ENCODE data around the gene SGPP2.

SGPP2 gene

DNA sequence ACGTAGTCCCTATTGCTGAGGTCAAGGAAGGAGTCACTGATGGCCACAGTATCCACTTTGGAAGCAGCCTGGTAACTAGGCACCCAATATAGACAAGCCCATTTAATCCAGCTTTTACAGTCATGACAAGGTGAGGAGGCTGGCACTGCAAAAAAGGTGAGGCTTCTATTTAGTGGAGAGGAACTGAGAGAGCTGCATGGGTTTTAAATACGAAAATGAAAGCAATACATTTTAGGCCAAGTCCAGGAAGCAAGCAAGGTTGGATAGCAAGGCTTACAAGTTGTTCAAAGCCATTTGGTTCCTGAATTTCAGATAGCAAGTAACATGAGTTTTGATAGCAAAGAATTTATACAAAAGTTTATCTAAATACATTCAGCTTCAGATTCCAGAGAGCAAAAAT, 80.4 kb downstream of the SGPP2 start:
- H3K27me3 Mint-ChIP-seq = no peaks in the 10 kb centered on the region
- peak overlapping the region; percentile 41 for H3K4me3 Mint-ChIP-seq
- ATAC-seq (ENCODE audit: low read depth) (peak; percentile 88), DNase-seq (ENCODE audit: low spot score in 2 of 2) (no peak)
- peaks cover 11% of the 10 kb centered on the region for H3K4me1 Mint-ChIP-seq
- peaks cover 12% of the 10 kb centered on the region for H3K36me3 Mint-ChIP-seq
- H3K27ac Mint-ChIP-seq = peak overlapping the region; percentile 55
- H3K9me3 Mint-ChIP-seq = peaks cover 3% of the 10 kb centered on the region

DNA sequence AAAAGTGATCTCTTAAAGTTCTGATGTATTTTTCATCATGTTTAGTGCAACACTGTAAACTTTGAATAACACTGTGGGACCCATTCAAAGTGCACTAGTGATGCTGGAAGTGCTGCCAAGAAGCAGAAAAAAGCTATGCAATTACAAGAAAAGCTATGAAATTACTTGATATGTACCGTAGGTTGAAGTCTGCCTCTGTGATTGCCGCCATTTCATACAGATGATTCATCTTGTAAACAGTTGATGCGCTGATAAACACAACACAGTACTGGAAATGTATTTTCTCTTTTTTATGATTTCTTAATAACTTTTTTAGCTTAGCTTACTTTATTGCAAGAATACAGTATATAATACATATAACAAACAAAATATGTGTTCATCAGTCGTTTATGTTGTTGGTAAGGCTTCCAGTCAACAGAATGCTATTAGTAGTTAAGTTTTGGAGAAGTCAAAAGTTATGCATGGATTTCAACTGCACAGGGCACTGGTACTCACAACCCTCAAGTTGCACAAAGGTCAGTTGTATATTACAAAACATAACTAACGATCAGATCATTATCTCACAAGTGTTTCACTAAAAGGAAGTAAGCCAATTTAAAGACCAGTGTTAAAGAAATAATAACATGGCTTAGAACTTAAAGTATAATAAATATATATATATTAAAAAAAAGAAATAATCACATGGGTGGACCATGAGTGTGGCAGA, 82.0 kb downstream of the SGPP2 start:
- peaks cover 9% of the 10 kb centered on the region for H3K36me3 Mint-ChIP-seq
- H3K27me3 Mint-ChIP-seq = no peaks in the 10 kb centered on the region
- peaks cover 11% of the 10 kb centered on the region for H3K4me1 Mint-ChIP-seq
- DNase-seq (ENCODE audit: low spot score in 2 of 2) = no peak
- ATAC-seq (ENCODE audit: low read depth) = no peak
- no peak overlapping the region for H3K4me3 Mint-ChIP-seq
- peaks cover 3% of the 10 kb centered on the region for H3K9me3 Mint-ChIP-seq
- H3K27ac Mint-ChIP-seq = no peak overlapping the region

DNA sequence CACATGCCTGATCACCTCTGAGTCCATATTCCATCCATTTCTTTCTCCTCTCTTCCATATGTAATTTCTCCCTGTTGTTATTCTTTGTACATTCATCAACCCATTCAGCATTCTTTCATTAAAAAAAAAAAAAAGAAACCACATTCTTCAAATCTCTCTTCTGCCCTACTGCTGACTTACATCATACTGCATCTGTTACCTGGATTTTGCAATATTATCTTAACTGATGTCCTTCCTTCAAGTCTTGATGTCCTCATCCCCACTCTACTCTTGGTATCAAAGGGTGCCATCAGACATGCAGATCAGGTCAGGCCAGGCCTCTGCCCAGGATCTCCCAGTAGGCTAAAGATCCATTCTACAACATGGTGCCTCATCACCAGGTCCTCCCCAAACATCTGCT, 90.6 kb downstream of the SGPP2 start:
- Mint-ChIP-seq H3K27ac (no peak overlapping the region), H3K27me3 (peaks cover 2% of the 10 kb centered on the region), H3K36me3 (peaks cover 15% of the 10 kb centered on the region), H3K4me3 (no peak overlapping the region), H3K9me3 (peaks cover 6% of the 10 kb centered on the region), H3K4me1 (no peaks in the 10 kb centered on the region)
- ATAC-seq (ENCODE audit: low read depth) (no peak), DNase-seq (ENCODE audit: low spot score in 2 of 2) (no peak)

DNA sequence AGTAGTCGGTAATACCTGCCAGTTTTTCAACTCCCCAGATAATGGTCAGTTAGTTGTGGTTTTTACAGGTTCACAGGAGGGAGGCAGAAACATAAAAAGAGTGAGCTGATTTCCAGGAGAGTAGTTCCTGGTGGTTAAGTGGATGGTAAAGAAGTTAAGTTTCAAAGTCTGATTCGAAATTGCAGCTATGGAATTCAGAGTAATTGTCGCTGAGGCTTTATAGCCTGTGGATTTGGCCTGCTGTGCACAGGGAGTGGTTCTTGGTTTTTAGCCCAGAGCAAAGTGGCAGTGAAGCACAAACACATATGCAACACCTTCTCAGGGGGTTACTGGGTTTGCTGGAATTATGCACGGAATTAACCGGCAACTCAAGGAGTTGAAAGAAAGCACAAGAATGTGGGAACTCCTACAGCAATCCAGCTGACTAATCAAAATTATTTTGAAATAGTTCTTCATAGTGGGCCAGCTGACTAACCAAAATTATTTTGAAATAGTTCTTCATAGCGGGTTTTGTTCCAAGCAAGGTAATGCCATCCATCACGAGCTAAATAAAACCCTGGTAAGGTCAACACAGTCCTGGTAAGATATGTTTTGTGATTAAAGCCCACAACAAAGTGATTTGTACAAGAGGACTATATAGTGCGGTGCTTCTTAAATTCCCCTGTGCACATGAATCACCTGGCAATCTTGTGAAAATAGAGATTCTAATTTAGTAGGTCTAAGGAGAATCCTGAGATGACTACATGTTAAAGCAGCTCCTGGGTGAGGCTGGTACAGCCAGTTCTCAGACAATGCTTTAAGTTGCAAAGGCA, 94.4 kb downstream of the SGPP2 start:
- DNase-seq (ENCODE audit: low spot score in 2 of 2) (no peak), ATAC-seq (ENCODE audit: low read depth) (no peak)
- H3K27me3 Mint-ChIP-seq = peaks cover 2% of the 10 kb centered on the region
- peaks cover 7% of the 10 kb centered on the region for H3K36me3 Mint-ChIP-seq
- H3K27ac Mint-ChIP-seq = no peak overlapping the region
- H3K4me3 Mint-ChIP-seq = no peak overlapping the region
- no peaks in the 10 kb centered on the region for H3K4me1 Mint-ChIP-seq
- H3K9me3 Mint-ChIP-seq = peaks cover 3% of the 10 kb centered on the region

DNA sequence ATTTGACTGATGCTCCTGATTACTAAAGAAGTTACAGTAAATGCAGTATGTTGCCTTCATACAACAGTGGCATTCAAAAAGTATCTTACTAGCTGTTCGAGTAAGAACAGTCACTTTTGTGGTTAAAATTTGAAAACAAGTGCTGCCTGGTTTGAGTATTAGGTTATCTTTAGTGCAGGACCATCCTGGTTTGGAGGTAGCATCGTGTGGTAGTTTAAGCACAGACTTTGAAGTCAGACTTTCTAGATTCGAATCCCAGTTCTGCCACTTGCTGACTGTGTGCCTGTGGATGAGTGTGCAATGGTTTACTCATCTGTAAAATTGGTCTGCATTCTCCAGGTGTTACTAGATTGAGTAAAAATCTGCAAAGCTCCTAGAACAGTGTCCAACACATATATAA, 96.8 kb downstream of the SGPP2 start:
- H3K27ac Mint-ChIP-seq = no peak overlapping the region
- DNase-seq (ENCODE audit: low spot score in 2 of 2) = no peak
- H3K9me3 Mint-ChIP-seq = peaks cover 3% of the 10 kb centered on the region
- peaks cover 2% of the 10 kb centered on the region for H3K27me3 Mint-ChIP-seq
- ATAC-seq (ENCODE audit: low read depth) = no peak
- H3K36me3 Mint-ChIP-seq = peaks cover 14% of the 10 kb centered on the region
- no peak overlapping the region for H3K4me3 Mint-ChIP-seq
- H3K4me1 Mint-ChIP-seq = no peaks in the 10 kb centered on the region

DNA sequence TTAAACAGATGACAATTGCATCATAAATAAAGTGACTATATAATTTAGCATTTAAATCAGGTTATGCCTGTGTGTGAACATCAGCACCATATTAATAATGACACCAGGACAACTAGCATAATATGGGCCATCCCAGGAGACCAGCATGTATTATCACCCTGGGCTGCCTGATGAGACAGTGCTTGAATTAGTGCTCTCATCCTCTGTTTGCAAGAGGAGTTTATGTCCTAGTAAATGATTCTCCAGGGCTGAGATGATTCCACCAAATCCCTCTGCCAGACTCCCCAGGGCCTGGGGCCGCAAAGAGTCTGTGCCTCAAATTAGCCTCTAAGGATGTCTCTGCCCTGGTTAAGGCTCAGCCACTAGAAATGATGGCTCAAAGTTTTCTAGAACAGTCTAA, 97.7 kb downstream of the SGPP2 start:
- DNase-seq (ENCODE audit: low spot score in 2 of 2) = no peak
- no peak overlapping the region for H3K4me3 Mint-ChIP-seq
- peaks cover 15% of the 10 kb centered on the region for H3K36me3 Mint-ChIP-seq
- ATAC-seq (ENCODE audit: low read depth) = no peak
- H3K4me1 Mint-ChIP-seq = no peaks in the 10 kb centered on the region
- H3K9me3 Mint-ChIP-seq = peaks cover 3% of the 10 kb centered on the region
- H3K27ac Mint-ChIP-seq = no peak overlapping the region
- H3K27me3 Mint-ChIP-seq = peaks cover under 1% of the 10 kb centered on the region

DNA sequence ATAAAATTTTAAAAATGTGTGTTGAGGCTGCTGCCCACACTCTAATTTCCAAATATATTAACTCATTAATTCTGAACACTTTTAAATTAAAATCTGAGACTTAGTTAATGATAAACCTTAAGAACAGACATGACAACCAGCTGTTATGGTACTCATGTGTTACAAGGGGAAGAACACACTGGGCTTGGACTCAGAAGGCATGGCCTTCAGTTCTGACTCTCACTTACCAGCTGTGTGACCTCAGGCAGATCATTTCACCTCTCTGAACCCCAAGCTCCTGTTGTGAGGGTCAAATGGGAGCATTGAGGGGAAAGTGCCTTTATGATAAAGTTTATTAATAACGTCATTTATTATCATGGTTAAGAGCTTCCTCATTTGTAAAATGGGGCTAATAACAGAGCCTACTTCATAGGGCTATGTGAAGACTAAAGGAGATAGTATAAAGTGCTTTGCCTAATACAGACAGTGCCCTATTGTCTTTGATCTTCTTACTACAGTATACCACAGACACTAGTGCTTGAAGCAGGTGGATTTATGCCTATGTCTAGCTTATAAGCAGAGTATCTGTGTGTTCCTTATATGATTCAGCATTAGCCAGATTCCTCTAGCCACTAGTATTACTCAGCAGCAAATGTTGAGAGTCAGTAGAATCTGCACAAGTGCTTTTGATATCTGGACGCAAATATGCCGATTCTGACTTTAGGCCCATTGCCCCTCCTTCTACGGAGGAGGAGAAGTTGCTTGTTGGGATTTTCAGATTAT, 99.6 kb downstream of the SGPP2 start:
- H3K36me3 Mint-ChIP-seq = peaks cover 12% of the 10 kb centered on the region
- DNase-seq (ENCODE audit: low spot score in 2 of 2) (no peak), ATAC-seq (ENCODE audit: low read depth) (no peak)
- no peaks in the 10 kb centered on the region for H3K4me1 Mint-ChIP-seq
- H3K4me3 Mint-ChIP-seq = no peak overlapping the region
- no peaks in the 10 kb centered on the region for H3K27me3 Mint-ChIP-seq
- peaks cover 3% of the 10 kb centered on the region for H3K9me3 Mint-ChIP-seq
- no peak overlapping the region for H3K27ac Mint-ChIP-seq

DNA sequence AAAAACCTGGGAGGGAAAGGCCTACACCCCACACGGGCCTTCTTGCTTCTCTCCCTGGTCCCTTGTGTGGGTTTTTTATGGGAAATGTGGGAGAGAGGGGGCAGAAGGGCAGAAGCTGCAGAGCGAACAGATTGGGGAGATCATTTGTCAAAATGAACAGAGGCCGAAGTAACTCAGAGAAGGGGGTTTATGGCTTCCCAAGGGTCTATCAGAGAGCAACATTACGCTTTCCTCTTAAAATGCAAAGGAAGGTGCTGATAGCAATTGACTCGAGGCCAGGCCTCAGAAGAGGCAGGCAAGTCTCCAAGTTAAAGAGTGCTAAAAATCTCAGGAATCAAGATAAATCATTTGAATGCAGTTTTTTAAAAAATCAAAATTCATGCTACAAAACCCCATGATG, 101.5 kb downstream of the SGPP2 start:
- Mint-ChIP-seq H3K4me1 (no peaks in the 10 kb centered on the region), H3K27ac (no peak overlapping the region)

DNA sequence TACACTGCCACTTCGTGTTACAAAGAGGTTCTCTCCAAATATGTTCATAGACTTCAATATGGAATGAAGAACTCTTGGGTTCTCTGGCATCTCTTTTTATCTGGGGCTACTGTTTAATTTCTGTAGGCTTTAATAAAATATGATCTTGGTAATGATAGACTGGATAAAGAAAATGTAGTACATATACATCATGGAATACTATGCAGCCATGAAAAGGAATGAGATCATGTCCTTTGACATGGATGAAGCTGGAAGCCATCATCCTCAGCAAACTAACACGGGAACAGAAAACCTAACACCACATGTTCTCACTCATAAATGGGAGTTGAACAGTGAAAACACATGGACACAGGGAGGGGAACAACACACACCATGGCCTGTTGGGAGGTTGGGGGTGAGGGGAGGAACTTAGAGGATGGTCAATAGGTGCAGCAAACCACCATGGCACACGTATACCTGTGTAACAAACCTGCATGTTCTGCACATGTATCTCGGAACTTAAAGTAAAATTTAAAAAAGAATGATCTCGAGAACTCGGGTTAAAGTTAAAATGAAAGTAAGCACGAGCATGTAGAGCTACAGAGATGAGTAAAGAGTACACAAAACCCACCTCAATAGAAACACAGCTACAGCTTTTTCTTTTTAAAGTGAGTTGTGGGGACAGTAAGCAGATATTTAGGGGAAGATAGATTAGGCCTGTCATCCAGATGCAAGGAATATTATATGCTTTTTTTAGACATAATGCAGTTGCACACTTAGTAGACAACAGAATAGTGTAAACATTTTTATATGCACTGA, 102.3 kb downstream of the SGPP2 start:
- ATAC-seq (ENCODE audit: low read depth) (no peak), DNase-seq (ENCODE audit: low spot score in 2 of 2) (no peak)
- Mint-ChIP-seq H3K4me1 (no peaks in the 10 kb centered on the region), H3K27ac (no peak overlapping the region), H3K4me3 (no peak overlapping the region), H3K27me3 (no peaks in the 10 kb centered on the region), H3K9me3 (no peaks in the 10 kb centered on the region), H3K36me3 (peaks cover 16% of the 10 kb centered on the region)

More for the DNA sequence above, 101.5 kb downstream of the SGPP2 start:
- H3K4me3 Mint-ChIP-seq = no peak overlapping the region
- no peak for DNase-seq (ENCODE audit: low spot score in 2 of 2)
- H3K36me3 Mint-ChIP-seq = peaks cover 14% of the 10 kb centered on the region
- no peaks in the 10 kb centered on the region for H3K27me3 Mint-ChIP-seq
- no peak for ATAC-seq (ENCODE audit: low read depth)
- no peaks in the 10 kb centered on the region for H3K9me3 Mint-ChIP-seq

DNA sequence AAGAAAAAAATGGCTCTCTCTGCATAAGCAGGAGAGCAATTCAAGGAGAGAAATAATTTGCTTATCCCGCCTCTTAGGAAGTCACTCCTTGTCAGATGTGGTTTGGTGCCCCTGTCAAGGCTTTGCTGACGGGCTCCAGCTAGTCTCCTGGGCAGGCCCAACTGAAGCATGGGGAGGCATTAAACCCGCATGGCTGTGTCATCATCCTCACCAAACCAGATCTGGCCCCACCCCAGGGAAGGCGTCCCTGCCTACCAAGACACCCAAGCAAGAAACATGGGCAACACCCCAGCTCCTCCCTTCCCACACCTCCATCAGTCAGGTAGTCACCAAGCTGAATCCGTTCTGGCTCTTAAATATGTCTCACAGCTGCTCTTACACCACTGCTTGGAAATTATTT, 108.0 kb downstream of the SGPP2 start:
- Mint-ChIP-seq H3K4me3 (no peak overlapping the region), H3K9me3 (no peaks in the 10 kb centered on the region), H3K36me3 (peaks cover 6% of the 10 kb centered on the region), H3K27me3 (no peaks in the 10 kb centered on the region), H3K27ac (no peak overlapping the region), H3K4me1 (no peaks in the 10 kb centered on the region)
- ATAC-seq (ENCODE audit: low read depth) (no peak), DNase-seq (ENCODE audit: low spot score in 2 of 2) (no peak)

DNA sequence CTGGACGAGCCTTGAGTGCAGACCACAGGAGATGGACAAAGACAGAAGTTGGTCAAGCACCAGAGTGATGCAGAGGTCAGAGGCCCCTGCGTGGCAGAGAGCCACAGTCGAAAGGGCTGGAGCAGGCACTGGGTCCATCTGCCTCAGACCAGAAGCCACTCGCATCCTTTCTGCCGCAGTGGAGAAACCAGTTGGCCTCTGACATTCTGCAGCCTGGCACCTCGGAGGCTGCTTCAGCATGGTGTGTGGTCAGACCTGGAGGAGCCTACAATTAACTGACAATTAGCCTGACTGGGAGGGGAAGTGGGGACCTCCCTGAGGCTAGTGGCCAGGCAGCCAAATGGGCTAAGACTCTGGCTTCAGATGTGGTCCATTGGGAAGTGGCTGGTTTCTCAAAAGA, 111.1 kb downstream of the SGPP2 start:
- Mint-ChIP-seq H3K4me1 (no peaks in the 10 kb centered on the region), H3K36me3 (peaks cover 2% of the 10 kb centered on the region), H3K27ac (no peak overlapping the region), H3K27me3 (no peaks in the 10 kb centered on the region), H3K4me3 (no peak overlapping the region), H3K9me3 (no peaks in the 10 kb centered on the region)
- ATAC-seq (ENCODE audit: low read depth) (no peak), DNase-seq (ENCODE audit: low spot score in 2 of 2) (no peak)

DNA sequence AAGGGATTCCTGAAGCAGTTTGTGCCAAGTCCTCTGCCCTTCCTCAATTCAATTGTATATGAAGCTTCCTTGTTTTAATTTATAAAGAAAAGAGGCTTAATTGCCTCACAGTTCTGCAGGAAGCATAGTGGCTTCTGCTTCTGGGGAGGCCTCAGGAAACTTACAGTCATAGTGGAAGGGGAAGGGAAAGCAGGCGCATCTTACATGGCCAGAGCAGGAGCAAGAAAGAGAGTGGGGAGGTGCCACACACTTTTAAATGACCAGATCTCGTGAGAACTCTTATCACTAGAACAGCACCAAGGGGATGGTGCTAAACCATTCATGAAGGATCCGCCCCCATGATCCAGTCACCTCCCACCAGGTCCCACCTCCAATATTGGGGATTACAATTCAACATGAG, 114.2 kb downstream of the SGPP2 start:
- Mint-ChIP-seq H3K4me1 (no peaks in the 10 kb centered on the region), H3K9me3 (no peaks in the 10 kb centered on the region)
- DNase-seq (ENCODE audit: low spot score in 2 of 2) = no peak

DNA sequence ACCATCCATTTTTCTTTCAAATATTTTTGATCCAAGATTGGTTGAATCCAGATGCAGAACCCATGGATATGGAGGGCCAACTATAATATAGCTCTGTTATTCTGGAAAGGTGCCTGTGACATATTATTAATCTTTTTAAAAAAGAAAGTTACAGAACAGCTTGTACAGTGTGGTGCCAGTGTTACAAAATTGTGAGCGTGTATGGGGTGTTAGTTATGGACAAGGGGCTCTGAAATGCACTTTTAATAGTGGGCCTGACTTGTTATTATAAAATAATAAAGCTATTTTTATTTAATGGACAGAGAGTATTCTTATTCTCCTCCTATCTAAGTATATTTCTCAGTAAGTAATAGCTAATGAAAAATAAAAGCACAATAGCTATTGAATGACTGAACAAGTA, 120.3 kb downstream of the SGPP2 start:
- H3K4me1 Mint-ChIP-seq = no peaks in the 10 kb centered on the region
- ATAC-seq (ENCODE audit: low read depth) = no peak
- no peaks in the 10 kb centered on the region for H3K36me3 Mint-ChIP-seq

More for the DNA sequence above, 114.2 kb downstream of the SGPP2 start:
- ATAC-seq (ENCODE audit: low read depth) = no peak
- Mint-ChIP-seq H3K27me3 (no peaks in the 10 kb centered on the region), H3K4me3 (no peak overlapping the region), H3K27ac (no peak overlapping the region), H3K36me3 (no peaks in the 10 kb centered on the region)

More for the DNA sequence above, 120.3 kb downstream of the SGPP2 start:
- Mint-ChIP-seq H3K4me3 (no peak overlapping the region), H3K9me3 (no peaks in the 10 kb centered on the region), H3K27ac (no peak overlapping the region), H3K27me3 (no peaks in the 10 kb centered on the region)
- no peak for DNase-seq (ENCODE audit: low spot score in 2 of 2)

Data from memory B cell (primary cell).